AG04449 (cell line): Measurements from ENCODE around the gene ARPC1B.
"Not testable (repeated sequence)": the region's sequence is repeated elsewhere in the genome, so short reads cannot be mapped to it uniquely, and the experiment has no call there.

Experiments
- CTCF ChIA-PET: fragments of 350-600 bp; formaldehyde crosslinking; extraction: SDS; loops from one replicate; lab custom pipeline; 2021; ENCODE audit warnings: antibody characterized with exemption; lab: Yijun Ruan, JAX
- POLR2A ChIA-PET: fragments of 400-600, 350-600 bp; formaldehyde crosslinking; extraction: SDS; loops from one replicate; lab custom pipeline; 2020; ENCODE audit warnings: antibody characterized with exemption, inconsistent platforms; lab: Yijun Ruan, JAX
- DNase-seq: peaks from one replicate; pipeline ENCODE4 v3.0.0-alpha.2; 2010; ENCODE audit warnings: low read depth, low spot score
- H3K4me3 ChIP-seq: 2 replicates; pipeline ENCODE4 v1.5.1; 2011; ENCODE audit warnings: low read depth, mild to moderate bottlenecking, control low read depth, low read length
- CTCF ChIP-seq: IDR thresholded peaks from one replicate; pipeline ENCODE4 v1.5.1; 2011; ENCODE audit warnings: mild to moderate bottlenecking, moderate library complexity, low read length, control low read depth, inconsistent platforms; ENCODE audit not compliant: insufficient read depth; ENCODE audit errors: missing control alignments

ARPC1B gene

GRCh38 chr7:99372275-99373090, 2.0 kb upstream of the ARPC1B start:
- TF ChIP-seq CTCF, result no peak
- H3K4me3 ChIP-seq, result no peak overlapping the region
- ChIA-PET CTCF (no interaction called here), POLR2A (interaction anchor here (1.4 kb wide), 1 partner anchor 36 kb away, joined by 5 read pairs; the partner anchor contains the start of genes BUD31 and PDAP1)
- DNase-seq, result no peak

DNA sequence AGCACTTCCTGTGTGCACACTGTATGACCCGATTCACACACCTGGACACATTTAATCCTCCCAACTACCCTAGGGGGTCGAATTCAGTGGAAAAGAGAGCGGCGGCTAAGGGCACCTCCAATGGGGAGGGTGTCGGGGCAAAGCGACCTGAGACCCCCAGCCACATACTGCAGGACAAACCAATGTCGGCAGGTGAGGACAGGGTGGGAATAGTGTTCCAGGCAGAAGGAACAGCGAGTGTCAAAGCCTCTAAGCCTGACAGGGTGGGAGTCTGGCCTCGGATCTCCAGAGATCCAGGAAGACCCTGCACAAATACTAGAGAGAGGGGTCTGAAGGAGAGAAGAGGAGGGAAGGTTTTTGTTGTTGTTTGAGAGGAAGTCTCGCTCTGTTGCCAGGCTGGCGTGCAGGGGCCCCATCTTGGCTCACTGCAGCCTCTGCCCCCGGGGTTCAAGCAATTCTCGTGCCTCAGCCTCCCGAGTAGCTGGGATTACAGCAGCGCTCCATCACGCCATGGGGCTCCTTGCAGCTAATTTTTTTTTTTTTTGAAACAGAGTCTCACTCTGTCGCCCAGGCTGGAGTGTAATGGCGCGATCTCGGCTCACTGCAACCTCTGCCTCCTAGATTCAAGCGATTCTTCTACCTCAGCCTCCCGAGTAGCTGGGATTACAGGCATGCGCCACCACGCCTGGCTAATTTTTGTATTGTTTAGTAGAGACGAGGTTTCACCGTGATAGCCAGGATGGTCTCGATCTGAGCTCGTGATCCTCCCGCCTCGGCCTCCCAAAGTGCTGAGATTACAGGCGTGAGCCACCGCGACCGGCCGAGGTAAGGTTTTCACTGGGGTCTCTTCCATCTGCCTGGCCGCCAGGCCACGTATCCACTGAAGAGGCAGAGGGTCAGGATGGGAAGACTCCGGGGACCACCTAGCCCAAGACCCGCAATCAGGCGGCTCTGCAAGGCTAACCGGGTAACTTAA, 1.2 kb upstream of the ARPC1B start:
- H3K4me3 ChIP-seq, result no peak overlapping the region
- DNase-seq, result no peak
- ChIA-PET CTCF (interaction anchor here (1.4 kb wide), 1 partner anchor 9 kb away, joined by 4 read pairs; no protein-coding TSS in a partner anchor), POLR2A (interaction anchor here (1.4 kb wide), 1 partner anchor 35 kb away, joined by 5 read pairs; the partner anchor contains the start of genes BUD31 and PDAP1)
- no peak for TF ChIP-seq CTCF

- H3K4me3 ChIP-seq, result peak overlapping the region; percentile 68
- POLR2A ChIA-PET, result interaction anchor here (0.6 to 1.5 kb wide), 4 partner anchors 12 to 45 kb away, joined by 4 to 6 read pairs (median 4); partner anchors contain the start of genes BUD31 and PDAP1
- TF ChIP-seq CTCF, result no peak
- no peak for DNase-seq
- CTCF ChIA-PET, result no interaction called here
These were observed 709 bp downstream of the ARPC1B start for GRCh38 chr7:99375070-99375807.

GRCh38 chr7:99379043-99379577, 4.6 kb downstream of the ARPC1B start:
- peak; percentile 73 for DNase-seq
- ChIA-PET CTCF (interaction anchor here (0.6 kb wide), 1 partner anchor 160 kb away, joined by 3 read pairs; no protein-coding TSS in a partner anchor), POLR2A (interaction anchor here (1.3 kb wide), 1 partner anchor 14 kb away, joined by 4 read pairs; no protein-coding TSS in a partner anchor)
- TF ChIP-seq CTCF, result no peak
- H3K4me3 ChIP-seq, result no peak overlapping the region

DNA sequence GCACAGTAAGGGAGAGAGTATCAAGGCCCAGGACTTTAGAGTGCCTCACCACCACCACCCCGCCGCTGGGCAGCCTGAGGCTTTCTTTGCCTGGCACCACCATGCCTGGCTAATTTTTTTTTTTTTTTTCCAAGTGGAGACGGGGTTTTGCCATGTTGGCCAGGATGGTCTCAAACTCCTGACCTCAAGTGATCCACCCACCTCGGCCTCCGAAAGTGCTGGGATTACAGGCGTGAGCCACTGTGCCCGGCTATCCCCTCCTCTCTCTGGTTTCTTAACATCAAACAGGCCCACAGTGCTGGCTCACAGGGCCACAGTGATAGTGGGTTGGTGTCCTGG, 5.1 kb downstream of the ARPC1B start:
- DNase-seq, H3K4me3 ChIP-seq: not testable (repeated sequence)
- CTCF ChIA-PET, result interaction anchor here (0.6 kb wide), 1 partner anchor 159 kb away, joined by 3 read pairs; no protein-coding TSS in a partner anchor
- POLR2A ChIA-PET, result interaction anchor here (1.3 kb wide), 1 partner anchor 13 kb away, joined by 4 read pairs; no protein-coding TSS in a partner anchor
